ENCODE data around the gene IER3. TPM values are rescaled to one million over a fixed set of nuclear protein-coding genes. Genes with fewer than 3 reads are reported as not detected.
A peak's percentile ranks its signal among the peaks of the same experiment; 100 is the strongest.

The IER3 gene
- total RNA-seq, 1 experiment from 2014 or later = 82.4 TPM

- TF ChIP-seq ARID4B (CRISPR knock-in tag; IDR thresholded peaks at IDR 0.05; ENCODE audit: borderline replicate concordance) (peak; percentile 83), ELF4 (CRISPR knock-in tag; IDR thresholded peaks at IDR 0.05; ENCODE audit: low read depth) (no peak), ATF6 (CRISPR knock-in tag; IDR thresholded peaks at IDR 0.05) (no peak), PREB (CRISPR knock-in tag; IDR thresholded peaks at IDR 0.05; ENCODE audit: borderline replicate concordance) (0 out of 2 replicates have a peak, but pooled peaks have one; percentile 56), GABPB1 (CRISPR knock-in tag; IDR thresholded peaks at IDR 0.05) (peak; percentile 92), ZNF512 (CRISPR knock-in tag; IDR thresholded peaks at IDR 0.05; ENCODE audit: borderline replicate concordance) (0 out of 2 replicates have a peak, but pooled peaks have one; percentile 13), ZBTB43 (CRISPR knock-in tag; IDR thresholded peaks at IDR 0.05) (no peak), STAT6 (CRISPR knock-in tag; conservative IDR thresholded peaks at IDR 0.05; ENCODE audit: low read depth) (no peak), ZMAT4 (CRISPR knock-in tag; IDR thresholded peaks at IDR 0.05) (no peak; the same call in 1 of the 2 replicates), NR1H2 (CRISPR knock-in tag; IDR thresholded peaks at IDR 0.05) (no peak), MXD4 (CRISPR knock-in tag; IDR thresholded peaks at IDR 0.05; ENCODE audit: borderline replicate concordance) (no peak), MLX (CRISPR knock-in tag; IDR thresholded peaks at IDR 0.05) (no peak), ZNF532 (CRISPR knock-in tag; IDR thresholded peaks at IDR 0.05; ENCODE audit: borderline replicate concordance) (no peak), ATF2 (CRISPR knock-in tag; IDR thresholded peaks at IDR 0.05; ENCODE audit: borderline replicate concordance, low read depth) (no peak)
These were observed 1.8 kb downstream of the IER3 start, which contains the start of gene FLOT1 (continued) for GRCh38 chr6:30742316-30743098.

Data from WTC11 (cell line).